HL-60 (cell line): ENCODE measurements around the gene ZP4.

Experiments used
- CTCF ChIP-seq: IDR thresholded peaks from one replicate; pipeline ENCODE4 v1.5.1; 2011; ENCODE audit warnings: low read length, control low read depth, inconsistent platforms; ENCODE audit not compliant: insufficient read depth
- POLR2AphosphoS5 ChIP-seq: IDR thresholded peaks from 2 replicates; pipeline ENCODE4 v1.6.1; 2012; ENCODE audit warnings: low read depth

GRCh38 chr1:237894131-237894530 lies 3.4 kb upstream of the ZP4 start:
- TF ChIP-seq POLR2AphosphoS5 (no peak), CTCF (no peak)
